ENCODE measurements around the gene SOSTDC1. TPM values are rescaled to one million over a fixed set of nuclear protein-coding genes. Genes with fewer than 3 reads are reported as not detected.

Gene SOSTDC1
- total RNA-seq, 4 donors from 2014 or later: not detected

DNA sequence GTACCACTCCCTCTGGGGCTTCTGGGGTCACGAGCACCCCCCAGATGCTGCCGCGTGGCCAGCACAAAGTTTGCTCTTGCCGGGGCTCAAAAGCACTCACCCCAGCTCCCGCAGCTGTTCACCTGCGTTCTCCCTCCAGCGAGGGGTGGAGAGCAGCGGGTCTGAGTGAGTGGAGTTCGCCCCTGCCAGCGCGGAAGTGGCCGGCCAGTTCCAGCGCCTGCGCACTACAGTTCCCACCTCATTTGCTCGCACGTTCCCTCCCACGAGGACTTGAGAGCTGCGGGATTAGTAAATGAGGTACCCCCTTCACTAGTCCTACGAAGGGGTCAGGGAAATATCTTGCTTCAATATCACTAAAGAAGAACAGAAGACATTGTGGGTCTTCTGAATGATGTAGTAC is 36.8 kb upstream of the SOSTDC1 start:
- TF ChIP-seq, protein P1, sequence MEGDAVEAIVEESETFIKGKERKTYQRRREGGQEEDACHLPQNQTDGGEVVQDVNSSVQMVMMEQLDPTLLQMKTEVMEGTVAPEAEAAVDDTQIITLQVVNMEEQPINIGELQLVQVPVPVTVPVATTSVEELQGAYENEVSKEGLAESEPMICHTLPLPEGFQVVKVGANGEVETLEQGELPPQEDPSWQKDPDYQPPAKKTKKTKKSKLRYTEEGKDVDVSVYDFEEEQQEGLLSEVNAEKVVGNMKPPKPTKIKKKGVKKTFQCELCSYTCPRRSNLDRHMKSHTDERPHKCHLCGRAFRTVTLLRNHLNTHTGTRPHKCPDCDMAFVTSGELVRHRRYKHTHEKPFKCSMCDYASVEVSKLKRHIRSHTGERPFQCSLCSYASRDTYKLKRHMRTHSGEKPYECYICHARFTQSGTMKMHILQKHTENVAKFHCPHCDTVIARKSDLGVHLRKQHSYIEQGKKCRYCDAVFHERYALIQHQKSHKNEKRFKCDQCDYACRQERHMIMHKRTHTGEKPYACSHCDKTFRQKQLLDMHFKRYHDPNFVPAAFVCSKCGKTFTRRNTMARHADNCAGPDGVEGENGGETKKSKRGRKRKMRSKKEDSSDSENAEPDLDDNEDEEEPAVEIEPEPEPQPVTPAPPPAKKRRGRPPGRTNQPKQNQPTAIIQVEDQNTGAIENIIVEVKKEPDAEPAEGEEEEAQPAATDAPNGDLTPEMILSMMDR (IDR thresholded peaks at IDR 0.05; ENCODE audit: low read depth): no peak

DNA sequence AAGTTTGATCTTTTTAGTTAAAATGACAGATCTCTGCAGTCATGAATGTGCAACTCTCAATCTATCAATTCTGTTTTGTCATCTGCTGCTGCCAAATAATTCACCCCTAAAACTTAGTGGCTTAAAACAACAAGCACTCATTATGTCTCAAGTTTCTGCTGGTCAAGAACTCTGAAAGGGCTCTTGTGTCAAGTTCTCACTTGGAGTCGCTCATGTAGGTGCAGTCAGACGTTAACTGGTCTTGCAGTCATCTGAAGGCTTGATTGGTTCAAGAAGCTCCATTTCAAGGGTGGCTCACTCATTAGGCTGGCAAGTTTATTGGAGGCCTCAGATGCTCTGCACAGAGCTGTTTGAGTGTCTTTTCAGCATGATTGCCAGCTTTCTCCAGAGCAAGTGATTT is 32.6 kb upstream of the SOSTDC1 start:
- TF ChIP-seq, protein P1 (IDR thresholded peaks at IDR 0.05; ENCODE audit: low read depth): no peak

DNA sequence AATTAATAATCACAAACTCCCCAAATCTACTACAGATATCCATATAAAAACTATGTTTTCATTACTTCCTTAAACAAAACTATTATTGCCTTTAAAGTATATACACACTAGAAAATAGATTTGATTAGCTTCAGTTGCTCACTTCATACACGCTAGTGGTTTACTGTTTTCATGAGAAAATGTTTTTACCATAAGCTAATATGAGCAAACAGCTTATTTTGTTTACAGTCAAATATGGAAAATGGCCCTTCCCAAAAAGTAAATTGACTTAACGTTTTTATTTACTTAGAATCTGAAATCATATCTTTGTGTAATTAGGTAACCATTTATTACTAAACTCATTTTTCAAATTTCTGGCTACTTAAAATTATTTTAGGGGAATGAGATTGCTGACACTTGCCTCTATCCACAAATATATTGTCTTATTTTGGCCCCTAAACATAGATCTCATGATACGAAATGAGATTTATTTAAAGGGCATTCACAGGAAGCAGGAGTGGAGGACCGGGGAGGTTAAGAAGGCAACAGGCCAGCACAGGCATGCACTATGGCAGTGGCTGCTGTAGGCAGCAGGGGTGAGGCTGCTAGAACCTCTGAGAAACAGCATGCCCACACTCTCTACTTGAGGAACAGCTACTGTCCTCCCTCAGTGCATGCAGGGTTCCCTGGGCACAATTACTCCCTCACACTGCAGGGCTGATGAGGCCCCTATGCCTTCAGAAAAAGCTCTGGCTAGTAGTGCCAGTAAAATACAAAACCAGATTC is 29.6 kb upstream of the SOSTDC1 start:
- TF ChIP-seq, protein P1 (IDR thresholded peaks at IDR 0.05; ENCODE audit: low read depth): no peak

GRCh38 chr7:16494551-16494950 is 29.0 kb upstream of the SOSTDC1 start:
- TF ChIP-seq, protein P1 (IDR thresholded peaks at IDR 0.05; ENCODE audit: low read depth): no peak

DNA sequence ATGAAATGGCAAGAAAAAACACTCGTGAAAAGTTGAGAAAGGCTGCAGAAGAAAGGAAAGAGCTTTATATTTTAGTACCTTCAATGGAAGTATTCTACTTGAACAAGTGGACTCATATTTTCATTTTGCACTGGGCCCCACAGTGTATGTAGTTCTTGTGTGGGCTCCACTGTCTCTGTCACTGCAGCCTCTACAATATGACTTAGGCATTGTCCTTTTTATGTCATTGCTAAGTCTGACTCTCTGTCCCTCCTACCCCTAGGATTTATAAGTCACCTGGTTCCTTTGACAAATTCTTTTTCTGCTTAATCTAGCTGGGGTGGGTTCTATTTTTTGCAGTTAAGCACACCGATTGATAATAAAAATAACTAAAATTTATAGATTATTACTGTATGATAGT is 27.7 kb upstream of the SOSTDC1 start:
- TF ChIP-seq, protein P1 (IDR thresholded peaks at IDR 0.05; ENCODE audit: low read depth): no peak

GRCh38 chr7:16492513-16493062 is 27.1 kb upstream of the SOSTDC1 start:
- TF ChIP-seq, protein P1 (IDR thresholded peaks at IDR 0.05; ENCODE audit: low read depth): no peak

GRCh38 chr7:16491148-16491547 is 25.6 kb upstream of the SOSTDC1 start:
- TF ChIP-seq, protein P1 (IDR thresholded peaks at IDR 0.05; ENCODE audit: low read depth): no peak
